Measurements from ENCODE around the gene TXNDC12. TPM values are rescaled to one million over a fixed set of nuclear protein-coding genes. Genes with fewer than 3 reads are reported as not detected.

Gene TXNDC12
- total RNA-seq, result 25.8 and 26.1 TPM in 2 replicates

GRCh38 chr1:52055066-52055865, at the start of gene TXNDC12:
TSS of gene TXNDC12 (minus strand) at chr1:52055191. CDS start at chr1:52055096, 95 bp downstream.

GRCh38 chr1:52056163-52056936, 1.4 kb upstream of the TXNDC12 start, which contains the start of gene BTF3L4:
TSS of gene BTF3L4 (plus strand) at chr1:52056295. CDS start at chr1:52059848, 3,553 bp downstream.

GRCh38 chr1:52033190-52034049, 21.6 kb downstream of the TXNDC12 start, which contains the start of gene KTI12:
TSS of gene KTI12 (minus strand) at chr1:52033810. CDS start at chr1:52033761, 49 bp downstream.

GRCh38 chr1:51990478-51990965, 64.5 kb downstream of the TXNDC12 start, which contains the start of gene RAB3B:
TSS of gene RAB3B (minus strand) at chr1:51990700. CDS start at chr1:51977117, 13,583 bp downstream.

Small RNA genes lying within 50 kb of the gene (small RNA-seq; reads per million reads assigned to genes)
- gene RN7SL290P (not detected), gene RNA5SP48 (0.25 reads per million)

Other genes with a start within 250 kb of the TXNDC12 start
- 73.1 and 81.5 TPM in 2 replicates for gene NRDC, start 176.5 kb downstream of the TXNDC12 start, total RNA-seq
- gene RAB3B, start 64.5 kb downstream of the TXNDC12 start, total RNA-seq, result 0.73 and 4.1 TPM in 2 replicates
- gene KTI12, start 21.4 kb downstream of the TXNDC12 start, total RNA-seq, result 12.9 and 16.0 TPM in 2 replicates
- 39.1 and 49.6 TPM in 2 replicates for gene BTF3L4, start 1.1 kb upstream of the TXNDC12 start, total RNA-seq
- gene ZFYVE9, start 86.9 kb upstream of the TXNDC12 start, total RNA-seq, result 25.4 and 32.1 TPM in 2 replicates